HG03342 (cell line): ENCODE results near the gene SATB2.

Experiments used
- ATAC-seq: cut with Tn5 transposase; IDR thresholded peaks from one replicate; pipeline ENCODE4 v1.9.1; 2021; ENCODE audit warnings: mild to moderate bottlenecking, moderate library complexity; ENCODE audit not compliant: unreplicated experiment

Gene SATB2

DNA sequence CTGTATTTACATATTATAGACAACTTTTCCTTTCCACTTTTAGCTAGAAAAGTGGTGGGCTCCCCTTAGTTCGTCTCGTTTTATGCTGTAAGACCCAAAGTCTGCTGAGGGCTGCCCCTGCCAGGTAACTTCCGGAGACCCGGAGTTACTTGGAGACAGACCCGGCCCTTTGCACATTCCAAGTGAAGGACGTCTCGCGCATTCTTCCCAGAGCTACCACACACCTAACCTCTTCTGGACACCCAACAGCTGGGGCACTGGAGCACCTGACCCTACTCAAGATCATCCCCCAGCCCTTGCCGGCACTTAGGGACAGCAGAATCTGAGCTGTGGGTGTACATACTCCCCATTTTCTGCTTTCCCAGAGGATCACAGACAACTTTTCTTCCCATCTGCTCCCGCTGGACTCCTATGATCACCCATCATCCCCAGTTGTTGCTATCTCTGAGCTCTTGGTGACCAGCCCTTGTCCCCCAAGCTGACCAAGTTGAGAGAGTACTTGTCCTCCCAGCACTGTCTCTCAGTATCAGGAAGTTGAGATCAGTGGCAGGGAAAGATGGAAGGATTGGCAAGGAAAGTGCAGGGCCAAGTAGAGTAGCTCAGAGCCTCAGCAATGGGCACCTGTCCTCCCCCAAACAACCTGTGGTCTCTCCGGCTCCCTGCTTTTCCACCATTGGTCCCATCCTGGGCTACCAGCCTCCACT is 8.4 kb upstream of the SATB2 start:
- no peak for ATAC-seq

GRCh38 chr2:199465390-199465789 is 7.7 kb upstream of the SATB2 start:
- no peak for ATAC-seq

GRCh38 chr2:199464606-199465352 is 7.0 kb upstream of the SATB2 start:
- no peak for ATAC-seq

- no peak for ATAC-seq
These were observed 6.2 kb upstream of the SATB2 start for GRCh38 chr2:199463708-199464605.

GRCh38 chr2:199462956-199463692 is 5.4 kb upstream of the SATB2 start:
- ATAC-seq = peak; percentile 52

GRCh38 chr2:199462347-199462955 is 4.7 kb upstream of the SATB2 start:
- ATAC-seq = no peak

DNA sequence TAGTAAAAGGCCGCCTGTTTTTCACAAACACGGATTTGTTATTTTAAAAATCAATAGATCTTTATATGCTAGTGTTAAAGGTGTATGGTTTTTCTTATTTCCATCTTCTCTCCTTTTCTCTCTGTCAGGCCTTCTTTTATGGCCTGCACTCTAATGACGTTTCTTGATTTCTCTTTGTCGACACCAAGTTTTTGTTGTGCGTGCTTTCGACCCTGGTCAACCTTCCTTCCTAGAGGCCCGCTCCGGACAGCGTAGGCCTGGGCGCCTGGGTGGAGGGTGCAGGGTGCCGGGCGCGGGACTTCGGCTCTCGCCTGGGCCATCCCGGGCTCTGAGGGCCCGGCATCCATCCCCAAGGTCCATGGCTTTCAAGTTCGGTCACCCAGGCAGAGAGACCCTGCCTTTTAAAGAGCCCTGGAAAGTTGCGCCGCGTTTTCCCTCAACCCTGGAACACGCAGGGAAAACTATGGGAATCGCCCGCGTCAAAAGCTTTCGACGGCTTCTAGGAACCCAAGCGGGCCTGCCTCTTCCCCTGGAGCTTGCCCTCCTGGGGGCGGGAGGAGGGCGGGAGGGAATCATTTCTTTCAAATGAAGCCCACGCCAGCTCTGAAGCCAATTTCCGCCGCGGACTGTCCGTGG is 4.1 kb upstream of the SATB2 start:
- ATAC-seq = no peak

GRCh38 chr2:199460846-199461710 is 3.3 kb upstream of the SATB2 start:
- ATAC-seq = no peak

DNA sequence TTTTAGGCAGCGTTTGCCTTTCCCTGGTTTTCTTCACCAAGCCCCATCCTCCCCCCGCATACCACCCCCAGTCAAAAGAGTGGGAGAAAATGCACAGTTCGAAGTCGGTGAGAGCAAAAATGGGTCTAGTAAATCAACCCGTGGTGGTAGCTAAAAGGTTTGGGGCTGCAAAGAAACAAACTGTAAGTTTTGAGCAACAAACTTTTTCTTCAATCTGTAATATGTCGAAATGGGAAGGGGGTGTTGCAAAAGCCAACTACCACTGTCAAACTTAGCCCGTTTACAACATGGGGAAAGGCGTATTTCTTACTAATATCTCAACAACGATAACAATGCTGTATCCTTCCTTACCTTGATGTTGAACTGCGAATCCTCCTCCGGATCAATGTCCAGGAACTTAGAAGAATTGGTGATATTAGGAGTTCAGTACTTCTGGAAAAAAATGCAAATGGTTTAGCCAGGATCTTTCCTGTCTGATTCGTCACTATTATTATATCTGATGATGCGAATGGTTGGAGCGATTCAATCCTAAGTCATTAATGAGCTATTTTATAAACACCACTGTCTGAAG is 2.4 kb upstream of the SATB2 start:
- no peak for ATAC-seq

DNA sequence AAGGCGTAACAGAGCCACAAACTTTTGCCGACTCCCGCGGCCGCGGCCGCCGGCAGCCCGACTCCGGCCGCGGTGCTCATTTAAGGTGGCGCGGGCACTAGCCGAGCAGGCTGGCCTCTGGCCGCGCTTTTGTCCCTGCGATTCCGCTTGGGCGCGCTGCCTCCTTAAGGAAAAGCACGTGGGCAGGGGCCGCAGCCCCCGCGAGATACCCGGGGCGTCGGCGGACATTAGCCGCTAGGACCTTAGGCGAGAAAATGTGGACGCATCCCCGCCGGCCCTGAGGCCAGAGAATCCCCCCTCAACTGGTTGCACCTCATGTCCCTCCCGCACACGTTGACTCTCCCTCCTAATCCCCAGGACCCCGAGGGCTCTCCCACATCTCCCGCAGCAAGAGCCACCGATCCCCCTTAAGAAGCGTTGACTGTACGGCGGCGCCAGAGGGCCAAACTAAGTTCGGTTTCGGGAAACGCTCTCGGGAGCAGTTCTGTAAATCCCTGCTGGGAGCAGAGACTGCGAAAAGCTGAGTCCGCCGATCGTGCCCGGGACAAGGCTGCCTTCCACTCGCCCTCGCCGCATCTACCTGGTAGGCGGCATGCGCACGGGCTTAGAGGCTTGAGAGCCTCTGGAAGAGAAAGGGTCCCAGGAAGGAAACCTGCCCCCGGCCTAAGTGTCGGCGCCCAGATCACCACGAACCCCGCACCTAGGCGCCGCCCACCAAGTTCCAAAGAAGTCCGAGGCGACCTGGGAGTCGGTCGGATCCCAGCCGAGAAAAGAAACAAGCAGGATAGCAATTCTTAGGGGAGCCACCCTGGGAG is 1.8 kb upstream of the SATB2 start:
- peak; percentile 34 for ATAC-seq

DNA sequence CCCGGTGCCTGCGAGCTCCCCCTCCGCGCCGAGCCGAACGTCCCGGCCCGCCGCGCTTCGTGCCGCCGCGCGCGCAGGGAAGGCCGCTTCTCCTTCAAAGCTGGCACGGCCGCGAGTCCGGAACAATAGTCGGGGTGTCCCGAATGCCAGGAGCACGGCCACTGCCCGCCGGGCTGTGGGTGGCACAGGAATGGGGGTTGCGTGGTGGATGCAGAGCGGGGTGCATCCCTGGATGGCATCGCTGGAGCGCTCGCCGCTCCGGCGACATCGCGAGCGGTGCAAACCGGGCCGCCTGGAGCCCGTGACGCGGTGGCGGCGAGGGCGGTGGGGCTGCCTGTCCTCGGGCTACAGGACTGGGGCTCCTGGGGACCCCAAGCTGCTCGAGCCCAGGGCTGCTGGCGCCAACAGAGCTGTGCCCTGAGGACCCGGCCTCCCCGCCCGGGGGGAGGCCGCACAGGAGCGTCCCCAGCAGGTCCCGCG is 1.1 kb upstream of the SATB2 start:
- peak; percentile 28 for ATAC-seq

GRCh38 chr2:199458009-199458805 is 468 bp upstream of the SATB2 start:
- peak; percentile 14 for ATAC-seq

DNA sequence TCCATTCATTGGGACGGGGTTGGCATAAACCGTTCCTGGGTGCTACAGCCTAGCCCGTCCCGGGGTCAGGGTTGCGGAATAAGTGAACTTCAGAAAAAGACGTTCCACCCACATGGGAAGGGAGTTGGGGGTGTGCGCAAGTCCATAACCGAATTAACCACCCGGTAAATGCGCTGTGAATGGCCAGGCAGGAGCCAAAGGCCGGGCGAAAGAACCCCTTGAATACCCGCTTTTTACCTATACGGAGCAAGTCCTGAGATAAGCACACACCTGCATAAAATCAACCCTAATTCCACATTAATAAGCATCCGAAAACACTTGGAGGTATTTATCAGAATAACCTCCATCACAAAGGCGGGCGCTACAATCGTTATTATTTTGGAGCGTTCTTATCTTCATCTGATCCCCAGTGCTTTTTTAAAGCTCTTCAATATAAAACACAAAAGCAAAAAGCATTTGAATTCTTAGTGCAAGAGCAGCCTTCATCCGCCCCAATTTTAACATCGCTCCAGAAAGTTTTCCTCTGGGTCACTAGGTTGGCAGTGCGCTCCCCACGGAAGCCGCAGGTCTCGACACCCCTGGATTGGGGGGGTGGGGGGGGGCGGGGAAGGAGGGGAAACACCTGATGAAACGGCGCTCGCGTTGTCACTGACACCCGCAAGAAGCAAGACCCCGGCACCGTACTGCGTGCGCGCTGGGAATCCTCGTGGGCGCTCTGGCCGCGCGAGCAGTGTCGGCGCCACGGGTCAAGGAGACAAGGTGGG is 1.2 kb downstream of the SATB2 start:
- no peak for ATAC-seq

DNA sequence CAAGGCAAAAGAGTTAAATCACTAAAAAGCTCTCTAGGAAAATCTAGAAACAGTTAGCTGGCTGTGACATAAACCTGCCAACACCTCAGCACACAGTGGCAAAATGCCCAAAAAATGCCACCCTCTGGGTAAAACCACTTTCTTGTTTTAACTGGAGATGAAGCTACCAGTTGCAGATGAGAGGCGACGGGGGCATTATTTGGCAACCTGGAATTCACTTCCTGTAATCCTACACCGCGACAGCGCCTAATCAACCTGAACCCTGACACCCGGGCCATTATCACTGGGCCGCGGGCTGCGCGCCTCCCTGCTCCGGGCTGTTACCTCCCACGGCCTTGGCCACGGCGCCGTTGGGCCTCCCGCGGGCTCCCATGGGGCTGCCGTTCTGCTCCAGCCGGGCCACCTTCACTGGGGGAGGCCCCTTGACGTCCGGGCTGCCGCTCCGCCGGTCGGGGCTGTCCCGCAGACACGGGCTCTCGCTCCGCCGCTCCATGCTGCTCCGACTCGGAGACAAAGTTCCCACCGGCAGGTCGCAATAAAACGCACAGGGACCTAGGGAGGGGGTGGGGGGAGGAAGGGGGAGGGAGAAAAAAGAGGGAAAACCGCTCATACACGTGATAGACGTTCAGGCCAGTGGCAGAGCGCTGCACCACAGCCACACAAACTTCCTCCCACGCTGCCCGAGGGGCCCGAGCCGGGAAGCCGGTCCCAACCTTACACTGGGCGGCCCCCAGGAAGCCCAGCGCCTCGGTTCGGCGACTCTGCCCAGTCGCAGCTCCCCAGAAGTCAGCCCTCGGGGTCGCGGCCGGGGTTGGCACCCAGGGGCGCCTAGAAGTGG is 2.0 kb downstream of the SATB2 start:
- no peak for ATAC-seq

DNA sequence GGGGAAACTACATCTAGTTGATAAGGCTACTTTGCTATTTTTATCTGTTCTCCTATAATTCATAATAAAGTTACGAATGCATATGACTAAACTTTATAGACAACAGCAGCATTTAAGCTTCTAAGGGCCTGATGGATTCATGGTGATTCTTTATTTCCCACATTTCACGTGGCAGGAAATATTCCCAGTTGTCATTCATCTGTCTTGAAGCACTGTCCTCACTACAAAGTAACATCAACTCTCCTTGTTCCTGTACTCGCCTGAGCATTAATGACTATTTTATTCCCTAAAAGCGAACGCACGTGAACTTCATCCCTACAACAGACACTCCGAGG is 2.6 kb downstream of the SATB2 start:
- no peak for ATAC-seq
